Stimulated activated naive CD8-positive, alpha-beta T cell treated with anti-CD3 and anti-CD28 coated beads, Interleukin-15, Interleukin-2, amounts not matched to agents 100 U/mL and 50 U/mL, for 24 hours (primary cell): Measurements from ENCODE around the gene CD200R1.
"Not testable (repeated sequence)": the region's sequence is repeated elsewhere in the genome, so short reads cannot be mapped to it uniquely, and the experiment has no call there.

Experiments used
- ATAC-seq: fragments of 150-1000 bp; cut with Tn5 transposase; one replicate; pipeline ENCODE4 v1.10.0; 2021
- DNase-seq: peaks from one replicate; pipeline ENCODE4 v3.0.0; 2021

CD200R1 gene

DNA sequence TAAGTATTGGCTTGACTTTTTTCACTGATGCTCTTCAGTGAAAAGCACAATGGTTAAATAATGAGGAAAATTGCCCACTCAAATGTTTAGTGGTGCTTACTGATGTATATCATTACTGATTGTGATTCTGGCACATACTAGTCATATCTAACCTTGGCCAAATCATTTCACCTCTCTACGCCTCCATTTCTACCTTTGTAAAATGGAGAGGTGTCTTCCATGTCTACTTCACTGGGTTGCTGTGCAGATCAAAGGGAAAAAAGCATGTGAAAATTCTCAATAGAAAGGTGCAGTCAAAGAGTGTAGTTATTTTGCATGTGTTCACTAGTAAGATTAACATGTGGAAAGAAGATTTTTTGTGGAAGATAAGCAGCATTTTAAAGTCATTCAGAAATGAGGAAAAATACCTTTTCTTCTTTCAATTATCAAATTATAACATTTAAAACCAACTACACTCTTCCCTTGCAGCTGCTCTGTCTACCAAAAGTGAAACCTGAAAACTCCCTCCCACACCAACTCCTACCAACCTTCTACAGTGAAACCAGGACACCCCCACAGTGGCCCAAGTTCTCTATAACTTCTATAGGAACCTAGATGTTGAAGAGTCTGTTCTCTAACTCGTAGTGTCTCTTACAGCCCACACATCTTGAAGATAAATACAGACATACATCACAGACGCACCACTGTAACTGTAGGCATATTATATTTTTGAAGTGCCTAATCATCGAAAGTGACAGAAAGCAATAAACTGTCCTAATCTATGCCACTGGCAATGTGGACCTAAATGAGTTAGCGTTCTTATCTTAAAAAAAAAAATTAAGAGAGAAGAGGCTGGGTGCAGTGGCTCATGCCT is 1.4 kb downstream of the CD200R1 start:
- DNase-seq (no peak), ATAC-seq (peak; percentile 88)

DNA sequence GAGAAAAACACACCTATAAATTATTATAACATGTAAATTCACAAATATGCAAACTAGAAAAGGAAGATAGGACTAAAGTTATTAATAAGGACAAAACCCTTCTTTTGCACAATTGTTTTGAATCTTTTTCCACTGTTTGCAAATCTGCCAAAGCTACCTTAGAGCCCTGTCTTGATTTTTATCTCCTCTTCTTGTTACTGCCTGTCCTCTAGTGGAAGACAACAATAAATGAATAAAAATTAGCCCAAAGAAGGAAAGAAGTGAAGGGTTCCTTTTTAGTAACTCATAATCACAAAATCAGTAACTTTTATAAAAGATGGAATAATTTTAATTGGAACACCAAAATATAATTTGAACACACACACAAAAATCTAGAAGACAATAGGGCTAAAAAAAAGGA is 2.7 kb downstream of the CD200R1 start:
- ATAC-seq (no peak), DNase-seq (no peak)

DNA sequence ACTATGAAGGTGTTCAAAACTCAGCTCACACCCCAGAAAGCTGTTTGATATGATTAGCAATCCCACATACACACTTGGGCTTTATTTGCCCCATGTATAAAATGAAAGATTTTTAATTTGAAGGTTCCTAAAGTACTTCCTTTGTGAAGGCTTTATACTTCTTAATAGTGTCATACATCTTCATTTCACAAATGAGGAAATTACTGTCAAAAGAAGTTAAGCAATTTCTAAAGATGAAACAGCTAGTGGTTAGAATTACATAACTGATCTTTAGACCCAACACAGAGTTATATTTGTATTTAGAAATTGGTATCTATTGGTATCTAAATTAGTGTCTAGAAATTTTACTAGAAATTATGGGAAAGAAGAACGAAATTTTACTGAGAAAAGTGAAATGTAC is 7.1 kb downstream of the CD200R1 start:
- DNase-seq (no peak), ATAC-seq (no peak)

DNA sequence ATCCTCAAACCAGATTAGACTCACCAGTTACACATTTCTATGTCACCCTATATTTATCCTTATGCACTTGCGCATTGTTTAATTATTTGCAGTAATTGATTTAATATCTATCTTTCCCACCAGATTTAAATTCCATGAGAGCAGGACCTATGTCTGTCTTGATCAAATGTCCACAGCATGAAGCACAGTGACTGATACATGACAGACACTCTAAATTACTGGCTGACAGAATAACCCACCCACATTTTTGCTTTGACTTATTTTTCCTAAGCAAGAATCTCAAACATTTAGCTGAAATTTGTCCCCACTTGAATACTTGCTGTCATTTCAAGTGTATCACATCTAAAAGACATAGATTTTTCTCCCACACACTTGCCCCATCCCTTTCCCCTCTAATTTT is 7.5 kb downstream of the CD200R1 start:
- ATAC-seq (no peak), DNase-seq (no peak)

DNA sequence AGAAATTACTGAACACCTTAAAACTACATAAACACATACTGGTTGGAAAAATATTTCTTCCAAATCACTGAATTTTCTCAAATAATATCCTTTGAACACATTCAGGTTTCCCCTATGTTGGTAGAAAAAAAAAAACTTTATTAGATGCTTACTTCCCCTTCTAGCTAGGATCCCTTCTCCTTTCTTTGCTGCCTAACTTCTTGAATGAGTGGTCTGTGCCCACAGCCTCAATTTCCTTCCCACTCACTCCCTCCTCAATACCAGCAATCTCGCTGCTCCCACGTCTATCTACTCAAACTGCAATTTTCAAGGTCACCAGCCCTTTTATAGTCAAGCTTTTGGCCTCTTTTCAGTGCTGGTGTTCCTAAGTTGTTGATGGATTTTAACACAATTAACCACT is 8.3 kb downstream of the CD200R1 start:
- DNase-seq (no peak), ATAC-seq (no peak)

GRCh38 chr3:112965656-112966055 is 9.2 kb downstream of the CD200R1 start:
- DNase-seq (no peak), ATAC-seq (no peak)

GRCh38 chr3:112963683-112964082 is 11.2 kb downstream of the CD200R1 start:
- ATAC-seq (no peak), DNase-seq (no peak)

- DNase-seq (no peak), ATAC-seq (peak; percentile 75)
Measured at GRCh38 chr3:112958811-112959560, 15.9 kb downstream of the CD200R1 start.

DNA sequence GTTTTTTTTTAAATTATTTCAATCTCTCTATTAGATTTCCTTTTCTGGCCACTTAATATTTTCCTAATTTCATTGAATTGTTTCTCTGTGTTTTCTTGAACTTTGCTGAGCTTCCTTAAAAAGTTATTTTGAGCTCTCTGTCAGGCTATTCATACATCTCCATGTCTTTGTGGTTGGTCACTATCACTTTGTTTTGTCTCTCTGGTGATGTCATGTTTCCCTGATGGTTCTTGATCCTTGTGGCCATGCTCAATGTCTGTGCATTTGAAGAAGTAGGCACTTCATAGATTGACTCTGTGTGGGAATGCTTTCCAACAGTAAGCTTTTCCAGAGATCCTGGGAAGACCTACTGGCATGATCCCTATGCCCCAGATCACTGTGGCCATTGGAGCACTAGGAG is 18.6 kb downstream of the CD200R1 start:
- DNase-seq = no peak
- no peak for ATAC-seq

DNA sequence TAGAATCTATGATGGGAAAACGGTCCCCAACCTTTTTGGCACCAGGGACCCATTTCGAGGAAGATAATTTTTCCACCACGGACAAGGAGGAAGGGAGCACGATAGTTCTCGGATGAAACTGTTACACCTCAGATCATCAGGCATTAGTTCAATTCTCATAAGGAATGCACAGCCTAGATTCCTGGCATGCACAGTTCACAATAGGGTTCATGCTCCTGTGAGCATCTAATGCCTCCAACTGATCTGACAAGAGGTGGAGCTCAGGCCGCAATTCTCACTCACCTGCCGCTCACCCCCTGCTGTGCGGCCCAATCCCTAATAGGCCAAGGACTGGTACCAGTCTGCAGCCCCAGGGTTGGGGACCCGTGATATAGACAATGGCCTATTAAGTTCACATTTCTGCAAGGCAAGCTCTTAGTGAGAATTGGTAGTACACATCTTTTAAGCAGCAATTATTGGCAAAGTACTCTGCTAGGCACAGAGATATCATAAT is 26.5 kb downstream of the CD200R1 start:
- ATAC-seq = no peak
- no peak for DNase-seq

DNA sequence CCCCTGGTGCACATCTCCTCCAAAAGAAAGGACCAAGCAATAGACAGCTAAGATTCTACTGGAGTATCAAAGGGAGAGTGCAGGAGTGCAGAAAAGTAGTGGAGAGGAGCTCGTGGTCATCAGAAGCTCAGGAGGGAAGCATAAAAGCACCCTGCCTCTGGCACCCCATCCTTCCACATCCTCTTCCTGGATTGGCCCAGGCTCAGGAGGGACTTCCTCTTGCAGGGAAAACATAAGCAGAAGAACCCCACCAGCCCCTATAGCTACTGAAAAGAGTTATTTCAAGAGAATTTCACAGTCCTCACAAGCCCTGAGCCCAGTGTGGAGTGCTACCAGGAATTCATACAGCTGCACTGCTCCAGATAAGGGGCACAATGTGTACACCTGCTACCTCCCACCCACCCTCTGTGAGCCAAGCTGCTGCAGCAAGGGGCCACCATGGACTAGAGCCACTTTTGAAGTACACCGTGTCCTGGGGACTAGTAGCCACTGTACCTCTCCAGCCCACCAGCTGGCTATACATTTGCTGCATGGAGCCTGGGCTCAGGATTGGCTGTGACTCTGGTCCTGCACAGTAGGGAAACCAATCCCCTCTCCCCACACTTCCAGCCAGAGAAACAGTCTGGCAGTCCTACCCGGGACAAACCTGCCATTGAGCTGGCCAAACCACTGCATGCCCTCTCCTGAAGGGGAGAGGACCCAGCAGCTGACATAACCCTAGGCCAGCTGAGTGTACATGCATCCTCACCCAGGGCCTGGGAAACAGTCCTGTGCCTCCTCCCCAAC is 43.0 kb downstream of the CD200R1 start:
- no peak for ATAC-seq
- DNase-seq = no peak

GRCh38 chr3:112930771-112931170 is 44.1 kb downstream of the CD200R1 start:
- no peak for DNase-seq
- ATAC-seq = no peak

GRCh38 chr3:112925969-112926368 is 48.9 kb downstream of the CD200R1 start:
- ATAC-seq (no peak), DNase-seq (no peak)

GRCh38 chr3:112925560-112925959 is 49.3 kb downstream of the CD200R1 start:
- no peak for DNase-seq

GRCh38 chr3:112919541-112919940 is 55.4 kb downstream of the CD200R1 start:
- not testable (repeated sequence) for DNase-seq, ATAC-seq

More at GRCh38 chr3:112925560-112925959, 49.3 kb downstream of the CD200R1 start:
- no peak for ATAC-seq

GRCh38 chr3:112908252-112908651 is 66.7 kb downstream of the CD200R1 start:
- no peak for DNase-seq
- ATAC-seq = no peak

- no peak for ATAC-seq
- no peak for DNase-seq
Measured at GRCh38 chr3:112904786-112905185, 70.1 kb downstream of the CD200R1 start.

GRCh38 chr3:112900113-112900512 is 74.8 kb downstream of the CD200R1 start:
- ATAC-seq (no peak), DNase-seq (no peak)

DNA sequence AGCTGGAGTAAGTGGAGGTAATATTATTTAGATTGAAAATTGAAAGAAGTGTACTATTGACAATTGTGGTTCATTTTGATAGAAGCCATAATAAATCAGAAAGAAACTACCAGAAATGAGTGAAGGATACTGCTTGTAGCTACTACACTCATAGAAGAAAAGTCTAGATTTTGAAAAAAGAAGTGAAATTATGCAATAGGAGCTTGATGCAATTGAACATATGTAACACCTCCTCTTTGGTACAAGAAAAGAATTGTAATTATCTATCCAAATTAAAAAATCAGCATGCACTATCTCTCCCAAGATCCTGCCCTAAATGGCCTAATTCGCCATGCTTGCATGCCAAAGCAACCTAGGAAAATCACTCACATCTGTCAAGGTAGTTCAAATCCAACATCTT is 77.1 kb downstream of the CD200R1 start:
- ATAC-seq = no peak
- no peak for DNase-seq

- ATAC-seq (no peak), DNase-seq (no peak)
Measured at GRCh38 chr3:112894258-112894657, 80.6 kb downstream of the CD200R1 start.

DNA sequence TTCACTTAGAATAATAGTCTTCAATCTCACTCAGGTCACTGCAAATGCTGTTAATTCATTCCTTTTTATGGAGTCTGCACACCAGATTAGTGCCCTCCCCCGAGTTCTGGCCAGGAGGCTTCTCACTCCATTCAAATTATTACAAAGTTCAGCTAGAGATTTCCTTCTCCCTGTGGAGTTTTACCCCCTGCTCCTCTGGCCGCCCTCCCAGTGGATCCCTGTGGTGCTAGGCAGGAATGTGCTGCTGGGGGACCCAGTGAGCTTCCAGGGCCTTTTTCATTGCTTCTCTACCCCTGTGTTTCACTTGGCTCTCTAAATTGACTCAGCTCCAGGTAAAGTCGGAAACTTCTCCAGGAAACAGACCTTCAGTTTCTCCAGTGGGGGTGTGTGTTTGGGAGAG is 85.5 kb downstream of the CD200R1 start:
- ATAC-seq (no peak), DNase-seq (no peak)

DNA sequence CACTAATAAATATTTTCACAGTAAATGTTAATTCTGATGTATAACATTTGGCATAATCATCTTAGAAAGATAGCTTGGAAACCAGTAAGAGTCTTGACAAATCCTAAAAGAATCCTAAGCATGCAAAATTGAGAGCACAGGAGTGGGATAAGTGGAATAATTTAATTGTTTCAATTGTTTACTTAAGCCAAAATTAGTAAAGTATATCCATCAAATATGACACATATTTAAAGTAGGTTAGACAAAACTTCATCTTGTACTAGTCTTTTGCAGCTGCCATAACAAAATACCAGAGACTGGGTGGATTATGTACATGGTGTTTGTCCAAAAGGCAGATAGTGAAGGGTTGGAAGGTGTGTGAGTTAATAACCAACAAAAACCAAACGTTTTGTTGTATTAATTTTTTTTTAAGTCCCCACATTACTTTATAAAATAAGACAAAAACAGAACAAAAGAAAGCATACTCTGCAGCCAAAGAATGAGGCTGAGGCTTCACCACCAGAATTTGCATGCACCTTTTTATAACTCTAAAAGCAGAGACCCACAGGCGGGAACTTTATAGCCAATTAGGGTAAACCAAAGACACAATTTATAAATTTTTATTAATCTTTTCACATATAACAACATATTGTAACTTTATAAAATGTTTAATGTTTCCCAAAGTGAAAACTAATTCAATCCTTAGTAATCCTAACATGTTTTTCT is 86.4 kb downstream of the CD200R1 start:
- ATAC-seq = no peak

More for the DNA sequence above, 86.4 kb downstream of the CD200R1 start:
- no peak for DNase-seq
